ENCODE measurements around the gene SRSF4.
A peak's percentile ranks its signal among the peaks of the same experiment; 100 is the strongest.
"Not testable (repeated sequence)": the region's sequence is repeated elsewhere in the genome, so short reads cannot be mapped to it uniquely, and the experiment has no call there.

Gene SRSF4

GRCh38 chr1:29181413-29182225, at the start of gene SRSF4:
SRSF4 (minus strand) TSS chr1:29181900; CDS start chr1:29181752, 148 bp downstream.
- DNase-seq (ENCODE audit: low read depth, low spot score): peak; percentile 93

GRCh38 chr1:29230553-29231378, 49.1 kb upstream of the SRSF4 start, which contains the start of gene MECR:
MECR (minus strand) TSS chr1:29230934; CDS start chr1:29230906, 28 bp downstream.
- DNase-seq (ENCODE audit: low read depth, low spot score): peak; percentile 71

GRCh38 chr1:29230204-29230552, 48.5 kb upstream of the SRSF4 start:
- no peak for DNase-seq (ENCODE audit: low read depth, low spot score)

- DNase-seq (ENCODE audit: low read depth, low spot score): no peak
These were observed 45.8 kb upstream of the SRSF4 start for GRCh38 chr1:29227511-29227910.

- DNase-seq (ENCODE audit: low read depth, low spot score): no peak
These were observed 43.7 kb upstream of the SRSF4 start for GRCh38 chr1:29225361-29225760.

- no peak for DNase-seq (ENCODE audit: low read depth, low spot score)
These were observed 42.7 kb upstream of the SRSF4 start for GRCh38 chr1:29224356-29224837.

- DNase-seq (ENCODE audit: low read depth, low spot score): no peak
These were observed 41.8 kb upstream of the SRSF4 start for GRCh38 chr1:29223521-29223920.

- DNase-seq (ENCODE audit: low read depth, low spot score): no peak
These were observed 41.0 kb upstream of the SRSF4 start for GRCh38 chr1:29222686-29223085.

GRCh38 chr1:29222260-29222659, 40.6 kb upstream of the SRSF4 start:
- DNase-seq (ENCODE audit: low read depth, low spot score): not testable (repeated sequence)

- no peak for DNase-seq (ENCODE audit: low read depth, low spot score)
These were observed 39.6 kb upstream of the SRSF4 start for GRCh38 chr1:29221296-29221695.

- no peak for DNase-seq (ENCODE audit: low read depth, low spot score)
These were observed 36.5 kb upstream of the SRSF4 start for GRCh38 chr1:29218223-29218622.

- DNase-seq (ENCODE audit: low read depth, low spot score): no peak
These were observed 35.9 kb upstream of the SRSF4 start for GRCh38 chr1:29217633-29218032.

- no peak for DNase-seq (ENCODE audit: low read depth, low spot score)
These were observed 31.4 kb upstream of the SRSF4 start for GRCh38 chr1:29213055-29213454.

- no peak for DNase-seq (ENCODE audit: low read depth, low spot score)
These were observed 29.7 kb upstream of the SRSF4 start for GRCh38 chr1:29211086-29212030.

GRCh38 chr1:29210278-29211085, 28.8 kb upstream of the SRSF4 start:
- DNase-seq (ENCODE audit: low read depth, low spot score): no peak

- no peak for DNase-seq (ENCODE audit: low read depth, low spot score)
These were observed 27.5 kb upstream of the SRSF4 start for GRCh38 chr1:29209173-29209572.

- no peak for DNase-seq (ENCODE audit: low read depth, low spot score)
These were observed 26.7 kb upstream of the SRSF4 start for GRCh38 chr1:29208442-29208841.

GRCh38 chr1:29202584-29203340, 21.1 kb upstream of the SRSF4 start:
- peak; percentile 86 for DNase-seq (ENCODE audit: low read depth, low spot score)

GRCh38 chr1:29202053-29202452, 20.4 kb upstream of the SRSF4 start:
- DNase-seq (ENCODE audit: low read depth, low spot score): no peak

- DNase-seq (ENCODE audit: low read depth, low spot score): no peak
These were observed 19.9 kb upstream of the SRSF4 start for GRCh38 chr1:29201595-29202051.

Data from iPS DF 19.7 (cell line).